ENCODE measurements around the gene STX10. TPM values are rescaled to one million over a fixed set of nuclear protein-coding genes. Genes with fewer than 3 reads are reported as not detected.
A peak's percentile ranks its signal among the peaks of the same experiment; 100 is the strongest.

STX10 gene
- total and polyA plus RNA-seq, 9 of the 15 experiments (the other 6 are each of a cell fraction or from before 2014, with no cell fraction given): 0.51 to 66.3 (median 31.0) TPM

- TF ChIP-seq ZNF263 (CRISPR knock-in tag; IDR thresholded peaks at IDR 0.05; ENCODE audit: borderline replicate concordance) (peak; percentile 89), PREB (CRISPR knock-in tag; IDR thresholded peaks at IDR 0.05) (no peak), CHD4 (IDR thresholded peaks at IDR 0.05; ENCODE audit: insufficient read depth, insufficient replicate concordance, low read depth, low read length, poor library complexity, severe bottlenecking) (no peak), ZNF695 (CRISPR knock-in tag; IDR thresholded peaks at IDR 0.05) (0 out of 2 replicates have a peak, but pooled peaks have one; percentile 8), PRMT5 (CRISPR knock-in tag; IDR thresholded peaks at IDR 0.05) (no peak), HMBOX1 (IDR thresholded peaks at IDR 0.05) (no peak), FOXP1 (CRISPR knock-in tag; IDR thresholded peaks at IDR 0.05) (0 out of 2 replicates have a peak, but pooled peaks have one; percentile 41), PYGO2 (tag; IDR thresholded peaks at IDR 0.05) (0 out of 2 replicates have a peak, but pooled peaks have one; percentile 25), FOS (IDR thresholded peaks at IDR 0.05; ENCODE audit: extremely low read depth, insufficient read length) (no peak), ZNF23 (CRISPR knock-in tag; IDR thresholded peaks at IDR 0.05) (no peak), STAT5A (IDR thresholded peaks at IDR 0.05; ENCODE audit: borderline replicate concordance, low read length) (peak; percentile 93), BCOR (IDR thresholded peaks at IDR 0.05) (peak; percentile 82), MCM3 (IDR thresholded peaks at IDR 0.05) (no peak), SETDB1 (IDR thresholded peaks at IDR 0.05; ENCODE audit: low read length) (no peak), GABPA (tag; conservative IDR thresholded peaks at IDR 0.05; ENCODE audit: low read depth) (peak; percentile 89), ZBTB12 (CRISPR knock-in tag; IDR thresholded peaks at IDR 0.05) (peak; percentile 40; the same call in 1 of the 2 replicates), HDAC6 (IDR thresholded peaks at IDR 0.05; ENCODE audit: low read depth, low read length) (no peak), CBFB (CRISPR knock-in tag; IDR thresholded peaks at IDR 0.05) (peak; percentile 54; the same call in 1 of the 2 replicates), KLF13 (tag; IDR thresholded peaks at IDR 0.05; ENCODE audit: borderline replicate concordance, low read depth) (peak; percentile 27; the same call in 1 of the 2 replicates), CEBPZ (IDR thresholded peaks at IDR 0.05; ENCODE audit: borderline replicate concordance, low read depth, low read length) (no peak), ZNF408 (CRISPR knock-in tag; IDR thresholded peaks at IDR 0.05; ENCODE audit: low read depth) (no peak)
Measured at GRCh38 chr19:13102666-13103580, 47.3 kb downstream of the STX10 start, which contains the start of gene LYL1 (continued).

Data from K562 (cell line).